GM12878 (cell line): ENCODE data around the gene VRK3.

Experiments used
- ATF3 ChIP-seq: IDR thresholded peaks from 2 replicates; pipeline ENCODE4 v1.6.1; 2011; ENCODE audit warnings: low read depth, mild to moderate bottlenecking, low read length, moderate library complexity, borderline replicate concordance; ENCODE audit errors: extremely low read depth
- NRF1 ChIP-seq: conservative IDR thresholded peaks from 2 replicates; pipeline ENCODE4 v1.6.1; 2011; ENCODE audit warnings: mild to moderate bottlenecking, low read depth, low read length, improper control_type of control experiment

DNA sequence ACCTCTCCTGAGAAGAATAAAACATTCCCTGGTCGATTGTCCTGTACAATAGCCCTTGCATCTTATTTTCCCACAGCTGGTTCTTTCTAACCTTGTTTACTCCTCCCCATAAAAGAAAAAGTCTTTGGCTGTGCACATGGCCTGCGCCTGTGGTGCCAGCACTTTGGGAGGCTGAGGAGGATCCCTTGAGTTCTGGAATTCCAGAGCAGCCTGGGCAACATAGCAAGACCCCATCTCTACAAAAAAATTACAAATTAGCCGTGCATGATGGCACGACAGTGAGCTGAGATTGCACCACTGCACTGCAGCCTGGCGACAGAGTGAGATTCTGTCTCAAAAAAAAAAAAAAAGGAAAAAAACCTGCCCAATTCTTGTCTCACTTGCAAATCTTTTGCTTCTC is 88.6 kb downstream of the VRK3 start:
- TF ChIP-seq ATF3, result no peak
- no peak for TF ChIP-seq NRF1
